ENCODE data around the gene DNAJB9. TPM values are rescaled to one million over a fixed set of nuclear protein-coding genes. Genes with fewer than 3 reads are reported as not detected.
A peak's percentile ranks its signal among the peaks of the same experiment; 100 is the strongest.

Gene DNAJB9
- total and polyA plus RNA-seq, 9 of the 15 experiments (the other 6 are each of a cell fraction or from before 2014, with no cell fraction given): 4.3 to 34.2 (median 9.6) TPM

DNA sequence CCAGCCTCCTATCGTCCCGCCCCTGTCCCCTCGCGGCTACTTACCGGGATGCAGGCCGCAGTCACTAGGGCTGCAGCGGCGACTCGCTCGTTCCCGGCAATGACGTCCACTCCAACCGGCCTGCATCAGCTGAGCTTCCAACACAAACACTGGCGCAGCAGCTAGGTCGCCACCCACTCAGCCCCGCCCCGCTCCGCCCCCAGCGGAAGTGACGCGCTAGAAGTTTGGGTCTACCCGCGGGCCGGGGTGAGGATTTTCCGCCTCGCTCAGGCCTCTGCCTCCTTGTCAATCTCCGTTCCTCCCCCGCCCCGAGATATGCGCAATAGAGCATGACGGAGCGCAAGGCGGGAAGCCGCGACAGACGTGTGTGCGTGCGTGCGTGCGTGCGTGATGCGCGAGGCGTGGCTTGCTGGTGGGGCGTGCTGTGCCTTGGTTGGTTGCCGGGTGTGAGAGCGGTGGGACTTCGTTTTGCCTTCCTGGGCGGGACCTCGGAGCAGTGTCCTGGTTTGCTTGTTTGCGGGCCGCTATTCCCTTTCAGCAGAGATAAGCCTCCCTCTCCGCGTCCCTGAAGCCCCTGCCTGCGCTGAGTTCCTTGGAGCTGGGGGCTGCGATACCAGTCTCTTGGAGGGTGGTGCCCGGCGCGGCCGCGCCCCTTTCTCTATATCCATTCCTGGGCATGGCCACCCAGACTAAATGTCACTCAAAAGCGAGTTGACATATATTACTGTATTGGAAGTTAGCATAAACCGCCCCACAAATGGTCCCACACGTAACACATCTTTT, 43.5 kb upstream of the DNAJB9 start, which contains the start of gene PNPLA8 (continued):
- TF ChIP-seq PRDM10 (IDR thresholded peaks at IDR 0.05; ENCODE audit: partially characterized antibody) (peak; percentile 58), TBL1XR1 (IDR thresholded peaks at IDR 0.05; ENCODE audit: low read length in 2 of 2) (peak in 1 of 2 experiments; percentile 46; a peak in 1 of 4 replicates), ZNF408 (CRISPR knock-in tag; IDR thresholded peaks at IDR 0.05; ENCODE audit: low read depth) (no peak), KHSRP (IDR thresholded peaks at IDR 0.05) (0 out of 2 replicates have a peak, but pooled peaks have one; percentile 50), SRSF7 (optimal IDR thresholded peaks at IDR 0.05; ENCODE audit: low read depth, low read length) (no peak), KAT7 (CRISPR knock-in tag; IDR thresholded peaks at IDR 0.05; ENCODE audit: borderline replicate concordance) (peak; percentile 84; the same call in 1 of the 2 replicates), MLX (CRISPR knock-in tag; conservative IDR thresholded peaks at IDR 0.05) (no peak), CBX5 (IDR thresholded peaks at IDR 0.05; ENCODE audit: borderline replicate concordance, low read depth) (peak; percentile 11; the same call in 1 of the 2 replicates), ERF (CRISPR knock-in tag; IDR thresholded peaks at IDR 0.05) (peak; percentile 87; the same call in 1 of the 2 replicates), JUN (IDR thresholded peaks at IDR 0.05; ENCODE audit: borderline replicate concordance, low read depth, low read length) (no peak; the same call in 1 of the 2 replicates), JUN (CRISPR knock-in tag; IDR thresholded peaks at IDR 0.05; ENCODE audit: borderline replicate concordance) (peak; percentile 86; the same call in 1 of the 2 replicates), ZC3H11A (IDR thresholded peaks at IDR 0.05; ENCODE audit: low read depth, low read length) (no peak), FOXK2 (conservative IDR thresholded peaks at IDR 0.05 in 1 of 2, IDR thresholded peaks at IDR 0.05 in 1 of 2; ENCODE audit: low read depth in 2 of 2) (peak; percentile 90 to 95), HMGN3 (IDR thresholded peaks at IDR 0.05; ENCODE audit: borderline replicate concordance, extremely low read depth, insufficient read length, low read depth, low read length) (peak; percentile 98), EP400 (IDR thresholded peaks at IDR 0.05) (peak; percentile 88), PKNOX1 (IDR thresholded peaks at IDR 0.05) (peak; percentile 99), CREM (IDR thresholded peaks at IDR 0.05; ENCODE audit: low read depth) (peak; percentile 97), POLR2AphosphoS2 (IDR thresholded peaks at IDR 0.05; ENCODE audit: low read length) (peak; percentile 60; the same call in 1 of the 2 replicates), ZBTB9 (CRISPR knock-in tag; IDR thresholded peaks at IDR 0.05) (peak; percentile 52; the same call in 1 of the 2 replicates), NR4A1 (CRISPR knock-in tag; IDR thresholded peaks at IDR 0.05) (0 out of 2 replicates have a peak, but pooled peaks have one; percentile 92), NR4A1 (tag; IDR thresholded peaks at IDR 0.05) (no peak), ZNF133 (CRISPR knock-in tag; IDR thresholded peaks at IDR 0.05) (no peak)

Measured in K562 (cell line).